Ovary (tissue), 9 donors: Measurements from ENCODE around the gene STRA6. TPM values are rescaled to one million over a fixed set of nuclear protein-coding genes. Genes with fewer than 3 reads are reported as not detected.
"Not testable (repeated sequence)": the region's sequence is repeated elsewhere in the genome, so short reads cannot be mapped to it uniquely, and the experiment has no call there.

ENCODE experiments used
- DNase-seq, 5 donors: peaks; one replicate each; pipeline ENCODE4 v3.0.0-alpha.2; 2019 to 2020
- H3K27ac ChIP-seq, 2 donors: fragments of 200-600 bp; one replicate each; pipeline versions ENCODE4 v1.5.1 to v1.8.0; 2019 to 2022
- H3K27me3 ChIP-seq: fragments of 200-600 bp; one replicate; pipeline ENCODE4 v1.8.0; 2022
- H3K36me3 ChIP-seq: fragments of 200-600 bp; sonication (generic); one replicate; pipeline ENCODE4 v1.5.1; 2019
- H3K4me1 ChIP-seq: one replicate; pipeline ENCODE4 v1.8.1; 2013; ENCODE audit warnings: mild to moderate bottlenecking, moderate library complexity; ENCODE audit not compliant: insufficient read depth
- H3K4me3 ChIP-seq: fragments of 200-600 bp; sonication (generic); one replicate; pipeline ENCODE4 v1.5.1; 2017
- H3K9me3 ChIP-seq, 2 donors: fragments of 200-600 bp in 1 of 2; sonication (generic) in 1 of 2; one replicate each; pipeline versions ENCODE4 v1.5.1 to v1.8.1; 2013 to 2019; ENCODE audit warnings: mild to moderate bottlenecking in 1 of 2, moderate library complexity in 1 of 2
- CTCF ChIP-seq, 3 donors: fragments of 450-650 bp in 2 of 3; fragments of 200-600 bp in 1 of 3; IDR thresholded peaks; one replicate each; pipeline versions ENCODE4 v1.5.1 to v1.8.0; 2016 to 2022; ENCODE audit warnings: antibody characterized with exemption in 3 of 3, mild to moderate bottlenecking in 1 of 3
- EP300 ChIP-seq: sonication (generic); formaldehyde crosslinking; IDR thresholded peaks from one replicate; pipeline ENCODE4 v1.6.1; 2017; ENCODE audit warnings: antibody characterized with exemption
- POLR2A ChIP-seq: fragments of 450-650 bp; IDR thresholded peaks from one replicate; pipeline ENCODE4 v1.6.1; 2017; ENCODE audit warnings: antibody characterized with exemption, mild to moderate bottlenecking, moderate library complexity
- WGBS, 3 donors: extraction: QIAGEN DNeasy Blood & Tissue Kit in 1 of 3; methylation state at CpG; one replicate each; pipeline versions ENCODE4 v1.1.5 to v1.1.7; 2013 to 2017; 5-methylcytosine and 5-hydroxymethylcytosine counted together
- intact Hi-C, 4 donors: fragments of 100-400 bp; cut with DNase I; formaldehyde crosslinking; loops; one replicate each; pipeline versions ENCODE4 v1.11.0 to v1.15.1; 2022 to 2023
- polyA plus RNA-seq, 2 donors: library from polyadenylated mRNA; stranded (reverse); fragments of 200-250 nt in 1 of 2; fragments of 350-450 nt in 1 of 2; fragmentation: Illumina TruSeq in 1 of 2; extraction: RNeasy Lipid Tissue Mini Kit (QIAGEN cat#74804) in 1 of 2; gene quantifications; one replicate each; pipeline ENCODE4 v1.2.3, GENCODE V29; 2013 to 2014
- total RNA-seq, 7 donors: library from RNA; depleted of rRNA in 2 of 7; stranded (reverse); fragments of >200 nt in 2 of 7; fragmentation: NEBNext Ultra II Directional in 3 of 7; extraction: Animal tissue kit (Norgen Biotek cat#: 25700) in 3 of 7; gene quantifications; one replicate each; pipeline versions ENCODE4 v1.1.0 to v1.2.4, GENCODE V29; 2016 to 2023
- donor health status: DM: no; HTN: no; CAD: no; lungs with moderate emphysema.
- donor health status: DM: no; HTN: no; CAD: no.
- donor health status: Bipolar disorder and iron deficiency.
- donor health status: DM: yes; HTN: yes; CAD: no.
- donor health status: DM: no; HTN: no; CAD: no.
- donor health status: DM: yes; HTN: yes; CAD: no.

The STRA6 gene
- total and polyA plus RNA-seq, 9 donors = 0.20 to 2.8 (median 0.69) TPM

DNA sequence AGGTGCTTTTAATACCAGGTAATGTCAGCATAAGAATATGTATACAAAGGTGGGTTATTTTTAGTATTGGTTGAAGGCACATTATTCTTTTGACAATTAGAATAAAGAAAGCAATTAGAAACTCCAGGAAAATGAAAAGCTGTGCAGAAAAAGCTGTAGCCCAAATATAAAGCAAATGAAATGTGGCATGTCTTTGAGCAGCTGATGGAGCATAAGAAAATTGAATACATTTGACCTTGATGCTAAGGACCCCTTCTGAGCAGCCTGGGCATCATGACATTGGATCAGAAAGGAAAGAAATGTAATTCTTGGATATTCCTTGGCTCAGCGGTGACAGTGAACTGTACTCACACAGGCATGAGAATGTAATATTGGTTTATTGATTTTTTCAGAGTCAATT, 37.1 kb downstream of the STRA6 start:
- H3K4me3 ChIP-seq = no peak overlapping the region
- 95 to 100% (median 97%) methylated on average over 1 of the region's 1 CpG for WGBS, 3 donors
- H3K36me3 ChIP-seq = no peaks in the 10 kb centered on the region

GRCh38 chr15:74162195-74162536, 40.4 kb downstream of the STRA6 start:
- H3K36me3 ChIP-seq, H3K27ac ChIP-seq, H3K4me1 ChIP-seq, H3K4me3 ChIP-seq, H3K27me3 ChIP-seq, H3K9me3 ChIP-seq, DNase-seq: not testable (repeated sequence)
- intact Hi-C loops = loop anchor here in 1 of 4 donors (10.0 kb wide), 1 partner anchor 63 kb away; no protein-coding TSS in a partner anchor
- 87 to 90% (median 88%) methylated on average over 3 of the region's 3 CpGs for WGBS, 3 donors

More for the DNA sequence above, 37.1 kb downstream of the STRA6 start:
- Histone ChIP-seq H3K4me1 (peaks cover 15% of the 10 kb centered on the region), H3K27ac (no peak overlapping the region), H3K27me3 (no peaks in the 10 kb centered on the region), H3K9me3 (no peaks in the 10 kb centered on the region)
- intact Hi-C loops = loop anchor here in 1 of 4 donors (10.0 kb wide), 1 partner anchor 59 kb away; no protein-coding TSS in a partner anchor
- TF ChIP-seq CTCF (IDR thresholded peaks at IDR 0.05) (no peak), EP300 (no peak), POLR2A (no peak)
- DNase-seq = no peak

- not testable (repeated sequence) for DNase-seq, H3K4me1 ChIP-seq, H3K27me3 ChIP-seq, H3K36me3 ChIP-seq, H3K9me3 ChIP-seq, H3K27ac ChIP-seq, H3K4me3 ChIP-seq
- 93 to 97% (median 94%) methylated on average over 3 of the region's 3 CpGs for WGBS, 3 donors
- intact Hi-C loops = loop anchor here in 1 of 4 donors (10.0 kb wide), 1 partner anchor 64 kb away; no protein-coding TSS in a partner anchor
Measured at GRCh38 chr15:74160390-74160789, 42.2 kb downstream of the STRA6 start.

GRCh38 chr15:74159773-74160172, 42.8 kb downstream of the STRA6 start:
- Histone ChIP-seq H3K27me3 (no peaks in the 10 kb centered on the region), H3K27ac (no peak overlapping the region), H3K4me1 (peaks cover 1% of the 10 kb centered on the region), H3K36me3 (no peaks in the 10 kb centered on the region), H3K9me3 (no peaks in the 10 kb centered on the region), H3K4me3 (no peak overlapping the region)
- WGBS, 3 donors = 82 to 84% (median 83%) methylated on average over 1 of the region's 1 CpG
- TF ChIP-seq EP300 (no peak), CTCF (IDR thresholded peaks at IDR 0.05) (no peak), POLR2A (no peak)
- DNase-seq = no peak
- intact Hi-C loops = loop anchor here in 1 of 4 donors (10.0 kb wide), 1 partner anchor 65 kb away; no protein-coding TSS in a partner anchor

- intact Hi-C loops = no loop called here
Measured at GRCh38 chr15:74158855-74159650, 43.5 kb downstream of the STRA6 start.

More at GRCh38 chr15:74158855-74159650, 43.5 kb downstream of the STRA6 start:
- Histone ChIP-seq H3K27me3 (no peaks in the 10 kb centered on the region), H3K4me3 (no peak overlapping the region), H3K27ac (no peak overlapping the region), H3K9me3 (no peaks in the 10 kb centered on the region), H3K4me1 (peaks cover 1% of the 10 kb centered on the region), H3K36me3 (no peaks in the 10 kb centered on the region)
- TF ChIP-seq EP300 = no peak
- no peak for TF ChIP-seq POLR2A
- no peak for TF ChIP-seq CTCF (IDR thresholded peaks at IDR 0.05)
- DNase-seq = no peak
- 42 to 48% (median 47%) methylated on average over 5 of the region's 5 CpGs for WGBS, 3 donors
